Neural progenitor cell (in vitro differentiated cells): ENCODE results near the gene NHERF1.

Source experiments
- CTCF ChIP-seq: fragments of 200-600 bp; sonication (generic); IDR thresholded peaks from 2 replicates; pipeline ENCODE4 v1.5.1; 2017; ENCODE audit warnings: antibody characterized with exemption, mild to moderate bottlenecking
- EZH2 ChIP-seq: fragments of 200-600 bp; sonication (generic); IDR thresholded peaks from 2 replicates; pipeline ENCODE4 v1.6.1; 2017; ENCODE audit warnings: antibody characterized with exemption, mild to moderate bottlenecking, moderate library complexity

GRCh38 chr17:74749279-74750038 lies 1.0 kb downstream of the NHERF1 start:
- TF ChIP-seq CTCF (no peak), EZH2 (no peak)
